GM20431 (cell line): ENCODE data around the gene TMPRSS3.

Source experiments
- in situ Hi-C: fragments of 300-500 bp; cut with MseI, MboI; formaldehyde crosslinking; loops from one replicate; pipeline ENCODE4 v1.15.0; 2020; ENCODE audit warnings: low sequenced_read_pairs; ENCODE audit not compliant: unreplicated experiment

TMPRSS3 gene

DNA sequence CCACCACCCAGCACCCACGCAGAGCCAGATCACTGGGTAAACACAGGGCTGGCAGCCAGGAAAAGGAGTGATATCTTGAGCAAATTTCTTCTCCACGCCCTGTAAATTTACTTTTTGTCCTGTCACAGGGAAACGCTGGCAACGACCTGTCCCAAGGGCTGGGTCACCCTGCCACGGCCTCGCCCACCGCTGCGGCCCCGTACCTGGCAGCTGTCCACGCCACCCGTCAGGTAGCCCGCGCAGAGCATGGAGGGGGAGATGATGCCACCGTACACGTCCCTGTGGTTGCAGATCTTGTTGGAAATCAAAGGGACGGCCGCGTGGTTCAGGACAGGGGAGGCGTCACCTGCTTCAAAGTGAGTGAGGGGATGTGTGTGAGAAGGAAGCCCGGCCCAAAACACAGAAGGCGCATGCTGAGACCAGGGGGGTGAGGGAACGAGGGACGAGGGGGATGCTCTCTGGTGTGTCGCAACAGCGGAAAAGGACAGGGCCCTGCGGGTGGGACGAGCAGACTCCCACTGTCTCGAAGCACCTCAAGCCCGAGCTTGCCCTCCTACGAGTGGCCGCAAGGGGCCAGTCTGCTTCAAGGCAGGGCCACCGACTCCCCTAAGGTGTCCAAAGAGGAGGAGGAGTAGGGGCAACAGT is 19.4 kb downstream of the TMPRSS3 start:
- in situ Hi-C loops: no loop called here

DNA sequence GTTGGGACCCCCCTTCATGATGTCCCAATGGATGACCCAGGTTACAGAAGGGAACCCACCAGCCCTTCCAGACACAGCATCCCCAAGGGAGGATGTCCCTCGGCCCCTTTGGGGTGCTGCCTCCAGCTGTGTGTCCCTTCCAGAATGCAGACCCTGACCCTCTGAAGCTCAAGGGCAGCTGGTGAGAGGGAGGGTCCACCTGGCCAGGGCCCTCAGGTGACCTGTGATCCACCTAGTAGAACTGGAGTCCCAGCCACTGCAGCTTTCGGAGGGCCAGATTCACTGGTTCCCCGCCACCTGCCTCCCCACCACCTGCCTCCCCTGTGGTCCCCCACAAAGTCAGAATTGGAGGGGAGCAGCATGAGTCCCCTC is 19.9 kb downstream of the TMPRSS3 start:
- in situ Hi-C loops: no loop called here

DNA sequence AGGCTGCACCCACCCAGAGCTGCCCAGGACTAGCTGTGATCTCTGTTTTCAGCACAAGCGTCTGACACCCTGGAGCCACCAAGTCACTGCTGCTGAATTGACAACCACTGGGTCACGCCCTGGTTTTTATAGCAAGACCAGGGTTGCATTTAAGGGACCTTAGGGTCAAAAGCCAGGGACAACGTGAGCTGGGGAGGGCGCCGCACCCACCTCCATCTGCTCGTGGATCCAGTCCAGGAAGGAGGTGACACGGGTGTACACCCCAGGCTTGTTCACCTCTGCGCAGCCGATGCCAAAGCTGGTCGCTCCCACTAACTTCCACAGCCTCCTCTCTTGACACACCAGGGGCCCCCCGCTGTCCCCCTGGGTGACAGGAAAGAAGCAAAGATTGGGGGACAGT is 20.3 kb downstream of the TMPRSS3 start:
- in situ Hi-C loops: no loop called here

GRCh38 chr21:42374864-42375499 is 20.9 kb downstream of the TMPRSS3 start:
- in situ Hi-C loops: no loop called here

DNA sequence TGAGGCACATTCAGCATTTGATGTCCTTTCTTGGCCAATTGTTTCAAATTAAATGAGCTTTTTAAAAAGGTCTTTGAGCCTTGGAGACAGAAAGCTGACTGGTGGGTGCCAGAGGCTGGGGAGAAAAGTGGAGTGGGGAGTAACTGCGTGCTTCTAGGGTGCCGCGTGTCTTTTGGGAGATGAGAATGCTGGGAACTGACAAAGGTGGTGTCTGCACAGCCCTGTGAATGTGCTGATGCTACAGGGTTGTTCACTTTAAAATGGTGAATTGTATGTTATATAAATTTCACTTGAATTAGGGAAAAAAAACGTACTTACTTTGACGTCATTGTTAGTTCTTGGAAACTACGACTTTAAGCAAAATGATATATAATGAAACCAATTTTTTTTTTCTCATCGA is 21.4 kb downstream of the TMPRSS3 start:
- in situ Hi-C loops: no loop called here

- in situ Hi-C loops: no loop called here
Measured at GRCh38 chr21:42373908-42374455, 21.9 kb downstream of the TMPRSS3 start.

- in situ Hi-C loops: no loop called here
Measured at GRCh38 chr21:42373196-42373907, 22.5 kb downstream of the TMPRSS3 start.

DNA sequence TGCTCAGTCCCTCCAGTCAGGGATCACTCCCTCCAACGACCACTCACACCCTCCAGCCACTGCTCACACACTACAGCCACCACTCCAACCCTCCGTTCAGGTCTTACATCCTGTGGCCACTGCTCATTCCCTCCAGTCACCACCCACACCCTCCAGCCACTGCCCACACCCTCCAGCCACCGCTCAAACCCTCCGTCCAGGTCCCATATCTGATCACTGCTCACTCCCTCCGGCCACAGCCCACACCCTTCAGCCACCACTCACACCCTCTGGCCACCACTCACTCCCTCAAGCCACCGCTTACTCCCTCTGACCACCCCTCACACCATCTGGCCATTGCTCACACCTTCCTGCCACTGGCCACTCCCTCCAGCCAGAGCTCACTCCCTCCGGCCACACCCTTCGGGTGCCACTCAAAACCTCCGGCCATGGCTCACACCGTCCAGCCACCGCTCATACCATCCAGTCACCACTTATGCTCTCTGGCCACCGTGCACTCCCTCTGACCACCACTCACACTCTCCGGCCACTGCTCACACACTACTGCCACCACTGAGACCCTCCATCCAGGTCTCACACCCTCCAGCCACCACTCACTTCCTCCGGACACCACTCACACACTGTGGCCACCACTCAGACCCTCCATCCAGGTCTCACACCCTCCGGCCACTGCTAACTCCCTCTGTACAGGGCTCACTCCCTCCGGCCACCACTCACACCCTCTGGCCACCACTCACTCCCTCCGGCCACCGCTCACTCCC is 24.8 kb downstream of the TMPRSS3 start:
- in situ Hi-C loops: no loop called here

GRCh38 chr21:42369821-42370220 is 26.0 kb downstream of the TMPRSS3 start:
- in situ Hi-C loops: no loop called here

- in situ Hi-C loops: no loop called here
Measured at GRCh38 chr21:42367367-42368165, 28.3 kb downstream of the TMPRSS3 start.

DNA sequence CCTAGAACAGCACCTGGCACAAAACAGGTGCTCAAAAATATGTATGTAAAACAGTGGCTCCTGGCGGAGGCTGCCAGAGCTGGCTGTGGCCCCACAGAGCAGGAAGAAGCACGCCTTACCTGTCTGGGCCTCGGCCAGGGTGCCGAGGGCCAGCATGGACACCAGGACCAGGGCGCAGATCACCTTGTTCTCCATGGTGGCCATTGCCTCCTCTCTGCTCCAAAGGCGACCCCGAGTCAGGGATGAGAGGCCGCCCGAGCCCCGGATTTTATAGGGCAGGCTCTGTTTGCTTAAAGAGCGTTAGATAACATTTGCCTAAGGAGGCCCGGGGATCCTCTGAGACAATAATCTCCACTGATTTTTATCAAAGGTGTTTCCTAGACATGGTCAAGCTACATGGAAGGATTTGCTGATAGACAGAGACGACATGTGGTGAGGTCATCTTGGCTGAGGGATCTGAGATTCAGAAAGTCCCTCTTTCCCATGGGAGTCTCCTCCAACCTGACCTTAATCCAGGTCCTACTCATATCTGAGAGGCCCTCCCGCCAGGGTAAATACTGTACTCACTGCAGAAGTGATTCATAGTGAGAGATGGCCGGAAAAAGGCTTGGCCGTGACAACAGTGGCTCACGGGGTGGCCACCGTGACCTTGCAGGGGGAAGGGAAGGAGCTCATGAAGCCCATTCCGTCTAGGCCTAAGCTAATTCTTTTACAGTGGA is 29.4 kb downstream of the TMPRSS3 start, which contains the start of gene TFF1:
TFF1 (minus strand) TSS at position 244 of the 719 bp plus-strand sequence; CDS start at position 204, 40 bp downstream.
- in situ Hi-C loops: no loop called here

- in situ Hi-C loops: no loop called here
Measured at GRCh38 chr21:42365770-42366169, 30.1 kb downstream of the TMPRSS3 start.

- in situ Hi-C loops: no loop called here
Measured at GRCh38 chr21:42364304-42364865, 31.5 kb downstream of the TMPRSS3 start.

DNA sequence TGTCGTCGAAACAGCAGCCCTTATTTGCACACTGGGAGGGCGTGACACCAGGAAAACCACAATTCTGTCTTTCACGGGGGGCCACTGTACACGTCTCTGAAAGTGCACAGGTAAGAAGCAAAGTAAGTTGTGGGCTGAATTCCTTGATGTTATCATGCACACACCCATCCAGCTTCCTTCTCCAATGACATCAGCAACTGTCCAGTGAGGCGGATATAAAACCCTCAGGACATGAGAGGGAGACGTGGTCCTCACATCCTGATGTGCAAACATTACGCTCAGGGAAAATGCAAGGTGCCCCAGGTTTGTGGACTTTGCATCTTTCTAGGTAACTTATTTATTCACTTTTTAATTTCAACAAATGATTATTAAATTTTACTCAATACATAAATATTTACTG is 32.5 kb downstream of the TMPRSS3 start:
- in situ Hi-C loops: no loop called here

DNA sequence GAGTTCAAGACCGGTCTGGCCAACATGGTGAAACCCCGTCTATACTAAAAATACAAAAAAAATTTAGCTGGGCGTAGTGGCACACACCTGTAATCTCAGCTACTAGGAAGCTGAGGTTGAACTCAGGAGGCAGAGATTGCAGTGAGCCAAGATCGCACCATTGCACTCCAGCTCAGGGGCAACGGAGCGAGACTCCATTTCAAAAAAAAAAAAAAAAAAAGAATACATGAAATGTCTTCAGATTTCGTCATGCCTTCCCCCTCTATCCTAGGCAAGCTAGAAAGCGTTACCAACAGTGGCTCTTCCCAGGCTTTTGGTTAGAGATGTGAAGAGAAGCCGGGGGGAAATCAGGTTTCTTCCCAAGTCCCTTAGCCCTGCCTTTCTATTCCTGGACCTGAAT is 33.2 kb downstream of the TMPRSS3 start:
- in situ Hi-C loops: no loop called here

- in situ Hi-C loops: no loop called here
Measured at GRCh38 chr21:42362198-42362597, 33.7 kb downstream of the TMPRSS3 start.

DNA sequence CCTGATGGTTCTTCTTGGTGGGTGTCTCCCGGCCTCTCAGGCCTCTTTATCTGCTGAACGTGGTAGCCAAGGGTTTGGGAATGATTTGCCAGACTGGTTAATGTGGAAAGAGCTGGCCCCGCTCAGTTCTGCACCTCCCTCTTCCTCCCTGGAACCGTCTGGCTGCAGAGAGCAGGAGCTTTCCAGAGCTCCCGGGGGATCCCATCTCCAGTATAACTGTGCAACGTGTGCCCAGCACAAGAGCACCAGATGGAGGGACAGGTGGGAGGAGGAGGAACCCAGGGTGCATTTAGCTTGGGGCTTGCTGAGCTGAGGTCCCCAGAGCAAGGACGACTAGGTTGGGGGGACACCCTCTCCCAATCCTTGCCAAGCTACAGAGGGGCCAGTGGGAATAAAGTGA is 34.6 kb downstream of the TMPRSS3 start:
- in situ Hi-C loops: no loop called here

GRCh38 chr21:42360317-42360716 is 35.5 kb downstream of the TMPRSS3 start:
- in situ Hi-C loops: no loop called here

DNA sequence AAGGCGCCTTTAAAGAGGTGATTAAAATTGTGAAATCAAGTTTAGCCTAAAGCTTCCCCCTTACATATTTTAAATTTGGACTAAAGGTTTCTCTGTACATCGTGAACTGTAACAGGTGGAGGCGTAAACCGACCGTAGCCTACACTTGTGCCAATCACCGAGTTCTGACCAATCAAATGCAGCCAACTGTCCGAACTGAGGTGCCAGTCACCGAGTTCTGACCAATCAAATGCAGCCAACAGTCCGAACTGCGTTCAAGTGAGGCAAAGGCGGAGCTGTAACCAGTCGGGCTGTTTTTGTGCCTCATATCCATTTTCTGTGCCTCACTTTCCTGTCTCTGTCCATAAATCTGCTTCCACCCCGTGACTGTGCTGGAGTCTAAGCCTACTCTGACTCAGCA is 36.9 kb downstream of the TMPRSS3 start:
- in situ Hi-C loops: no loop called here
